H1 (cell line): ENCODE measurements around the gene SEMA6D. TPM values are rescaled to one million over a fixed set of nuclear protein-coding genes. Genes with fewer than 3 reads are reported as not detected.

Source experiments
- CTCF ChIA-PET: fragments of 300-600 bp; sonication (Branson Sonifier 250); formaldehyde crosslinking; loops from one replicate; lab custom pipeline; 2021; ENCODE audit not compliant: partially characterized antibody; lab: Charles Lee
- POLR2A ChIA-PET: fragments of 300-600 bp; sonication (Branson Sonifier 250); formaldehyde crosslinking; loops from one replicate; lab custom pipeline; 2021; ENCODE audit warnings: inconsistent platforms; ENCODE audit not compliant: partially characterized antibody; lab: Charles Lee
- DNase-seq, 2 experiments: peaks; one replicate each; pipeline versions ENCODE4 v3.0.0 to v3.0.0-alpha.2; 2010 to 2022; ENCODE audit warnings: low spot score in 2 of 2, low read depth in 1 of 2, mixed read lengths in 1 of 2
- FAIRE-seq: peaks from 2 replicates; lab custom pipeline; 2011; peaks lifted over from hg19 to GRCh38; lab: Jason Lieb, UNC
- H2AFZ ChIP-seq: 2 replicates; pipeline ENCODE4 v1.8.1; 2012; ENCODE audit warnings: low read length, inconsistent platforms
- H2AK5ac ChIP-seq: 2 replicates; pipeline ENCODE4 v1.6.1; 2013; ENCODE audit warnings: low read depth, low read length
- H2BK120ac ChIP-seq: replicated peaks from 2 replicates; pipeline ENCODE3; 2013; ENCODE audit warnings: low read depth, low read length, inconsistent platforms
- H2BK12ac ChIP-seq: 2 replicates; pipeline ENCODE4 v1.6.1; 2013; ENCODE audit warnings: low read depth, low read length
- H2BK15ac ChIP-seq: 2 replicates; pipeline ENCODE4 v1.6.1; 2013; ENCODE audit warnings: low read length
- H2BK20ac ChIP-seq: 2 replicates; pipeline ENCODE4 v1.6.1; 2013; ENCODE audit warnings: low read length
- H2BK5ac ChIP-seq: 2 replicates; pipeline ENCODE4 v1.6.1; 2013; ENCODE audit warnings: low read depth, low read length
- H3K14ac ChIP-seq: 2 replicates; pipeline ENCODE4 v1.6.1; 2013; ENCODE audit warnings: inconsistent platforms; ENCODE audit not compliant: insufficient read length
- H3K18ac ChIP-seq: 2 replicates; pipeline ENCODE4 v1.6.1; 2013; ENCODE audit warnings: low read length; ENCODE audit errors: extremely low read depth
- H3K23ac ChIP-seq: 2 replicates; pipeline ENCODE4 v1.6.1; 2013; ENCODE audit warnings: inconsistent platforms; ENCODE audit not compliant: insufficient read length
- H3K23me2 ChIP-seq: 2 replicates; pipeline ENCODE4 v1.6.1; 2013; ENCODE audit warnings: low read depth, low read length
- H3K27ac ChIP-seq: 2 replicates; pipeline ENCODE4 v1.6.1; 2011; ENCODE audit warnings: low read depth, low read length, inconsistent platforms
- H3K27me3 ChIP-seq, 4 experiments: replicated peaks in 1 of 4; 1 replicate in 1 of 4; 2 replicates in 3 of 4; pipeline versions ENCODE4 v1.6.1 to v1.8.1; 2011 to 2013; ENCODE audit warnings: low read length in 3 of 4, mild to moderate bottlenecking in 3 of 4, inconsistent platforms in 2 of 4, mixed read lengths in 2 of 4, moderate library complexity in 1 of 4; ENCODE audit not compliant: control insufficient read depth in 3 of 4, insufficient read depth in 3 of 4; ENCODE audit errors: extremely low read depth in 1 of 4
- H3K36me3 ChIP-seq, 4 experiments: 2 replicates each; pipeline versions ENCODE4 v1.6.1 to v1.8.1; 2011 to 2013; ENCODE audit warnings: mild to moderate bottlenecking in 4 of 4, low read length in 3 of 4, moderate library complexity in 2 of 4, control low read depth in 1 of 4, inconsistent platforms in 1 of 4; ENCODE audit not compliant: insufficient read depth in 4 of 4, control insufficient read depth in 2 of 4
- H3K4ac ChIP-seq: replicated peaks from 2 replicates; pipeline ENCODE3; 2013; ENCODE audit warnings: low read length, low read depth, mixed read lengths, inconsistent platforms; ENCODE audit not compliant: insufficient read length
- H3K4me1 ChIP-seq, 4 experiments: replicated peaks in 1 of 4; 1 replicate in 1 of 4; 2 replicates in 3 of 4; pipeline versions ENCODE4 v1.6.1 to v1.8.1; 2011 to 2013; ENCODE audit warnings: low read length in 3 of 4, inconsistent platforms in 2 of 4, mixed read lengths in 1 of 4; ENCODE audit not compliant: insufficient read depth in 4 of 4, control insufficient read depth in 3 of 4
- H3K4me2 ChIP-seq, 2 experiments: 2 replicates each; pipeline versions ENCODE4 v1.6.1 to v1.8.1; 2011 to 2013; ENCODE audit warnings: low read depth in 2 of 2, low read length in 2 of 2, control low read depth in 1 of 2, inconsistent platforms in 1 of 2, mild to moderate bottlenecking in 1 of 2; ENCODE audit not compliant: insufficient read depth in 1 of 2
- H3K4me3 ChIP-seq, 4 experiments: fragments of 200-600, 300-600 bp in 1 of 4; sonication (generic), shearing (Covaris generic), sonication (Bioruptor Twin) in 1 of 4; 2 replicates each; pipeline versions ENCODE4 v1.5.1 to v1.8.1; 2011 to 2016; ENCODE audit warnings: low read length in 4 of 4, low read depth in 3 of 4, control low read depth in 2 of 4, inconsistent platforms in 2 of 4, mild to moderate bottlenecking in 2 of 4, mixed read lengths in 1 of 4, moderate library complexity in 1 of 4; ENCODE audit not compliant: insufficient read depth in 2 of 4; ENCODE audit errors: extremely low read depth in 1 of 4
- H3K56ac ChIP-seq: replicated peaks from 2 replicates; pipeline ENCODE3; 2013; ENCODE audit warnings: low read depth, mild to moderate bottlenecking, mixed read lengths, low read length, inconsistent platforms; ENCODE audit not compliant: insufficient read length
- H3K79me1 ChIP-seq: 2 replicates; pipeline ENCODE4 v1.6.1; 2013; ENCODE audit warnings: low read depth, low read length, control low read depth
- H3K79me2 ChIP-seq, 2 experiments: 2 replicates each; pipeline versions ENCODE4 v1.6.1 to v1.8.1; 2012 to 2013; ENCODE audit warnings: low read length in 2 of 2, mild to moderate bottlenecking in 2 of 2, inconsistent platforms in 1 of 2; ENCODE audit not compliant: insufficient read depth in 2 of 2, control insufficient read depth in 1 of 2
- H3K9ac ChIP-seq, 4 experiments: replicated peaks in 1 of 4; 1 replicate in 1 of 4; 2 replicates in 3 of 4; pipeline versions ENCODE4 v1.6.1 to v1.8.1; 2011 to 2013; ENCODE audit warnings: low read depth in 3 of 4, low read length in 3 of 4, control low read depth in 2 of 4, mild to moderate bottlenecking in 2 of 4, moderate library complexity in 2 of 4, inconsistent platforms in 1 of 4; ENCODE audit errors: extremely low read depth in 1 of 4
- H3K9me3 ChIP-seq, 2 experiments: 2 replicates each; pipeline versions ENCODE4 v1.6.1 to v1.8.1; 2012 to 2013; ENCODE audit warnings: mild to moderate bottlenecking in 2 of 2, moderate library complexity in 2 of 2, control low read depth in 1 of 2, inconsistent platforms in 1 of 2, low read depth in 1 of 2, low read length in 1 of 2, mixed read lengths in 1 of 2; ENCODE audit not compliant: insufficient read depth in 2 of 2
- H4K20me1 ChIP-seq, 2 experiments: replicated peaks in 1 of 2; 2 replicates each; pipeline versions ENCODE3 to v1.8.1; 2011 to 2013; ENCODE audit warnings: inconsistent platforms in 2 of 2, low read length in 2 of 2, mild to moderate bottlenecking in 1 of 2; ENCODE audit not compliant: insufficient read depth in 2 of 2, control insufficient read depth in 1 of 2
- H4K5ac ChIP-seq: 2 replicates; pipeline ENCODE4 v1.6.1; 2013; ENCODE audit warnings: low read length, low read depth, mixed read lengths, inconsistent platforms; ENCODE audit not compliant: insufficient read length
- H4K8ac ChIP-seq: 2 replicates; pipeline ENCODE4 v1.8.0; 2013; ENCODE audit warnings: mild to moderate bottlenecking, moderate library complexity, low read length, inconsistent platforms; ENCODE audit not compliant: insufficient read depth; ENCODE audit errors: extremely low read depth
- H4K91ac ChIP-seq: replicated peaks from 2 replicates; pipeline ENCODE3; 2013; ENCODE audit warnings: low read length, mixed read lengths, inconsistent platforms; ENCODE audit not compliant: insufficient read length
- FOSL1 ChIP-seq: IDR thresholded peaks from 2 replicates; pipeline ENCODE4 v1.6.1; 2011; ENCODE audit warnings: mild to moderate bottlenecking, low read depth, low read length, moderate library complexity; ENCODE audit not compliant: insufficient read depth
- SP2 ChIP-seq: IDR thresholded peaks from 2 replicates; pipeline ENCODE4 v1.6.1; 2012; ENCODE audit warnings: mild to moderate bottlenecking, low read length, inconsistent platforms
- SUZ12 ChIP-seq: fragments of 200-600 bp; sonication (generic); IDR thresholded peaks from 2 replicates; pipeline ENCODE4 v1.6.1; 2012; ENCODE audit warnings: mild to moderate bottlenecking, inconsistent platforms, low read length, moderate library complexity, mixed read lengths
- WGBS, 2 experiments: shearing (Covaris generic) in 1 of 2; methylation state at CpG; one replicate each; pipeline versions ENCODE4 v1.1.6 to v1.1.7; 2013 to 2015; ENCODE audit warnings: low lambda C conversion rate in 2 of 2, mixed read lengths in 2 of 2, inconsistent platforms in 1 of 2, low coverage in 1 of 2, missing lambda C conversion rate in 1 of 2; ENCODE audit not compliant: insufficient replicate concordance in 2 of 2, insufficient coverage in 1 of 2, insufficient read length in 1 of 2; ENCODE audit errors: extremely low coverage in 1 of 2, missing lambda C conversion rate in 1 of 2; 5-methylcytosine and 5-hydroxymethylcytosine counted together
- polyA plus RNA-seq, 7 experiments: library from polyadenylated mRNA; depleted of rRNA in 3 of 7; stranded (reverse) in 5 of 7; unstranded in 2 of 7; fragments of >200 nt in 5 of 7; fragments of 200-250 nt in 2 of 7; gene quantifications; 1 replicate in 5 of 7; 2 replicates in 1 of 7; 4 replicates in 1 of 7; pipeline versions ENCODE4 v1.2.1 to v1.2.3, GENCODE V29; 2011 to 2013; ENCODE audit warnings: missing spikeins in 2 of 7, mixed read lengths in 2 of 7
- total RNA-seq: library from RNA; stranded (reverse); fragmentation: NEBNext Ultra II Directional; extraction: Animal tissue kit (Norgen Biotek cat#: 25700); gene quantifications from 2 replicates; pipeline ENCODE4 v1.2.1, GENCODE V29; 2021

Gene SEMA6D
- total and polyA plus RNA-seq, 2 of the 8 experiments (the other 6 are each of a cell fraction or from before 2014, with no cell fraction given) = 2.2 to 3.8 TPM

DNA sequence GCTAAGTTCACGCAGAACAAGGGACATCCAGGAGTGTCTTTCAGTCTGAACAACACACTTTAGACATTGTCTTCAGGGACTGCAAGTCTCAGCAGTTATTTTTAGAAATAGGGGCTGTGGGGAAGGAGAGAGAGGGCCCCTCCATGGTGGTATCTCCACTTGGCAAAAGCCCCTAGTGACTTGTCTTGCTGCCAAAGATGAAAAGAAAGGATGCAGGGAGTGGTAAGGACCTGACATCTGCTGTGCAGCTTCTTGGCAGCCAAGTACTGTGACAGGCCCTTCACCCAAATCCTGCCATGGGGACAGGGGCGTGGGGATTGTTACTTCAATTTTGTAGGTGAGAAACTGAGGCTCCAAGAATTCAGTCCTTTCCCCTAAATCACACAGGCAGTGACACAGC is 21.0 kb upstream of the SEMA6D start:
- H2BK12ac ChIP-seq = no peak overlapping the region
- no peak overlapping the region for H3K4me2 ChIP-seq
- no peak overlapping the region for H3K4me3 ChIP-seq
- H3K9ac ChIP-seq = no peak overlapping the region
- H3K4ac ChIP-seq = no peak overlapping the region
- no peak overlapping the region for H4K8ac ChIP-seq
- FAIRE-seq (no peak), DNase-seq (no peak)
- no peak overlapping the region for H3K27ac ChIP-seq
- no peak overlapping the region for H3K56ac ChIP-seq
- TF ChIP-seq FOSL1 (no peak), SP2 (no peak), SUZ12 (no peak)
- H2BK5ac ChIP-seq = no peak overlapping the region
- H3K27me3 ChIP-seq = no peaks in the 10 kb centered on the region
- H2BK15ac ChIP-seq = no peak overlapping the region
- H4K20me1 ChIP-seq = no peaks in the 10 kb centered on the region
- H3K23me2 ChIP-seq = no peaks in the 10 kb centered on the region
- no peaks in the 10 kb centered on the region for H3K4me1 ChIP-seq
- no peaks in the 10 kb centered on the region for H3K79me1 ChIP-seq
- H3K23ac ChIP-seq = no peak overlapping the region
- no peak overlapping the region for H2AK5ac ChIP-seq
- H2BK20ac ChIP-seq = no peak overlapping the region
- H4K91ac ChIP-seq = no peak overlapping the region
- H2BK120ac ChIP-seq = no peak overlapping the region
- H3K18ac ChIP-seq = no peak overlapping the region
- no peaks in the 10 kb centered on the region for H3K79me2 ChIP-seq
- WGBS, 2 experiments = 90% methylated on average over 2 of the region's 2 CpGs; no CpG with 5 or more reads in 1 of the 2 experiments
- H2AFZ ChIP-seq = no peak overlapping the region
- POLR2A ChIA-PET = no interaction called here
- H4K5ac ChIP-seq = no peak overlapping the region
- H3K14ac ChIP-seq = no peak overlapping the region
- H3K9me3 ChIP-seq = no peaks in the 10 kb centered on the region
- CTCF ChIA-PET = no interaction called here
- no peaks in the 10 kb centered on the region for H3K36me3 ChIP-seq
